ENCODE results near the gene SMARCAL1.

SMARCAL1 gene

GRCh38 chr2:216527600-216527999 lies 115.3 kb downstream of the SMARCAL1 start:
- DNase-seq (ENCODE audit: low spot score): no peak
- FAIRE-seq: no peak

GRCh38 chr2:216532562-216532961 lies 120.3 kb downstream of the SMARCAL1 start:
- DNase-seq (ENCODE audit: low spot score) (no peak), FAIRE-seq (no peak)

Measured in RCC 7860 (cell line).